ENCODE measurements around the gene PTCSC3.

DNA sequence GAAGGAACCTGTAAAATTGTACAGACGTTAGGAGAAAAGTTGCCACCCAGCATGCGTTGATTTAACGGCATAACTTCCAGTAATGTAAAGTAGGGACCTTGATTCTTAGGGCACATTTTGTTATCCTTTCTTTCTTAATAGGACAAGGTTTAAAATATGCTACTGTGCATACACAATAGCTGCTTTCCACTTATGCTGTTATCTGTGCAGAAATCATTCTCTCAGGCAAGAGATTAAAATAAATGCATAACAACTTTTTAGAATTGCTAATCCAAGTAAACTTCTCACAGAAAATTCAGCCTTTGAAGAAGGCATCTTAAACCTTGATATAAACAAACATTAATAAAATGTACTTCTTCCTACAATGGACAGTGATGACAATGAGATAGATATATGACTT lies 16.0 kb upstream of the PTCSC3 start:
- TF ChIP-seq, protein P1, sequence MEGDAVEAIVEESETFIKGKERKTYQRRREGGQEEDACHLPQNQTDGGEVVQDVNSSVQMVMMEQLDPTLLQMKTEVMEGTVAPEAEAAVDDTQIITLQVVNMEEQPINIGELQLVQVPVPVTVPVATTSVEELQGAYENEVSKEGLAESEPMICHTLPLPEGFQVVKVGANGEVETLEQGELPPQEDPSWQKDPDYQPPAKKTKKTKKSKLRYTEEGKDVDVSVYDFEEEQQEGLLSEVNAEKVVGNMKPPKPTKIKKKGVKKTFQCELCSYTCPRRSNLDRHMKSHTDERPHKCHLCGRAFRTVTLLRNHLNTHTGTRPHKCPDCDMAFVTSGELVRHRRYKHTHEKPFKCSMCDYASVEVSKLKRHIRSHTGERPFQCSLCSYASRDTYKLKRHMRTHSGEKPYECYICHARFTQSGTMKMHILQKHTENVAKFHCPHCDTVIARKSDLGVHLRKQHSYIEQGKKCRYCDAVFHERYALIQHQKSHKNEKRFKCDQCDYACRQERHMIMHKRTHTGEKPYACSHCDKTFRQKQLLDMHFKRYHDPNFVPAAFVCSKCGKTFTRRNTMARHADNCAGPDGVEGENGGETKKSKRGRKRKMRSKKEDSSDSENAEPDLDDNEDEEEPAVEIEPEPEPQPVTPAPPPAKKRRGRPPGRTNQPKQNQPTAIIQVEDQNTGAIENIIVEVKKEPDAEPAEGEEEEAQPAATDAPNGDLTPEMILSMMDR (IDR thresholded peaks at IDR 0.05) = no peak
- no peak for TF ChIP-seq ZFX (IDR thresholded peaks at IDR 0.05; ENCODE audit: borderline replicate concordance)

Data from 22Rv1 (cell line).